ENCODE measurements around the gene ANK3. TPM values are rescaled to one million over a fixed set of nuclear protein-coding genes. Genes with fewer than 3 reads are reported as not detected.

The ANK3 gene
- total and polyA plus RNA-seq, 7 donors = 10.8 to 86.7 (median 42.5) TPM

GRCh38 chr10:59991117-59991516 lies 398.6 kb downstream of the ANK3 start:
- DNase-seq = no peak
- H3K9me3 ChIP-seq = no peaks in the 10 kb centered on the region
- no peak overlapping the region for H3K4me3 ChIP-seq
- peak overlapping the region in 2 of 4 donors; percentile 30 to 57 for H3K27ac ChIP-seq
- H3K4me1 ChIP-seq = peaks cover 0 to 13% (median 8%) of the 10 kb centered on the region in 4 donors
- H3K27me3 ChIP-seq = no peaks in the 10 kb centered on the region
- TF ChIP-seq POLR2A (IDR thresholded peaks at IDR 0.05) = no peak
- TF ChIP-seq, protein P1, sequence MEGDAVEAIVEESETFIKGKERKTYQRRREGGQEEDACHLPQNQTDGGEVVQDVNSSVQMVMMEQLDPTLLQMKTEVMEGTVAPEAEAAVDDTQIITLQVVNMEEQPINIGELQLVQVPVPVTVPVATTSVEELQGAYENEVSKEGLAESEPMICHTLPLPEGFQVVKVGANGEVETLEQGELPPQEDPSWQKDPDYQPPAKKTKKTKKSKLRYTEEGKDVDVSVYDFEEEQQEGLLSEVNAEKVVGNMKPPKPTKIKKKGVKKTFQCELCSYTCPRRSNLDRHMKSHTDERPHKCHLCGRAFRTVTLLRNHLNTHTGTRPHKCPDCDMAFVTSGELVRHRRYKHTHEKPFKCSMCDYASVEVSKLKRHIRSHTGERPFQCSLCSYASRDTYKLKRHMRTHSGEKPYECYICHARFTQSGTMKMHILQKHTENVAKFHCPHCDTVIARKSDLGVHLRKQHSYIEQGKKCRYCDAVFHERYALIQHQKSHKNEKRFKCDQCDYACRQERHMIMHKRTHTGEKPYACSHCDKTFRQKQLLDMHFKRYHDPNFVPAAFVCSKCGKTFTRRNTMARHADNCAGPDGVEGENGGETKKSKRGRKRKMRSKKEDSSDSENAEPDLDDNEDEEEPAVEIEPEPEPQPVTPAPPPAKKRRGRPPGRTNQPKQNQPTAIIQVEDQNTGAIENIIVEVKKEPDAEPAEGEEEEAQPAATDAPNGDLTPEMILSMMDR (IDR thresholded peaks at IDR 0.05) = no peak
- no peak for TF ChIP-seq EP300 (IDR thresholded peaks at IDR 0.05)
- no peak for TF ChIP-seq POLR2AphosphoS5 (IDR thresholded peaks at IDR 0.05)
- intact Hi-C loops (cut with DNase I) = no loop called here
- no peaks in the 10 kb centered on the region for H3K36me3 ChIP-seq

GRCh38 chr10:59985639-59986038 lies 404.0 kb downstream of the ANK3 start:
- intact Hi-C loops (cut with DNase I) = no loop called here
- TF ChIP-seq, protein P1 (IDR thresholded peaks at IDR 0.05) = no peak
- TF ChIP-seq POLR2AphosphoS5 (IDR thresholded peaks at IDR 0.05) (no peak), POLR2A (IDR thresholded peaks at IDR 0.05) (no peak), EP300 (IDR thresholded peaks at IDR 0.05) (no peak)
- no peaks in the 10 kb centered on the region for H3K36me3 ChIP-seq
- peaks cover 0 to 5% (median 1%) of the 10 kb centered on the region in 4 donors for H3K4me1 ChIP-seq
- no peak overlapping the region for H3K27ac ChIP-seq
- no peaks in the 10 kb centered on the region for H3K27me3 ChIP-seq
- no peak overlapping the region for H3K4me3 ChIP-seq
- H3K9me3 ChIP-seq = no peaks in the 10 kb centered on the region
- no peak for DNase-seq

DNA sequence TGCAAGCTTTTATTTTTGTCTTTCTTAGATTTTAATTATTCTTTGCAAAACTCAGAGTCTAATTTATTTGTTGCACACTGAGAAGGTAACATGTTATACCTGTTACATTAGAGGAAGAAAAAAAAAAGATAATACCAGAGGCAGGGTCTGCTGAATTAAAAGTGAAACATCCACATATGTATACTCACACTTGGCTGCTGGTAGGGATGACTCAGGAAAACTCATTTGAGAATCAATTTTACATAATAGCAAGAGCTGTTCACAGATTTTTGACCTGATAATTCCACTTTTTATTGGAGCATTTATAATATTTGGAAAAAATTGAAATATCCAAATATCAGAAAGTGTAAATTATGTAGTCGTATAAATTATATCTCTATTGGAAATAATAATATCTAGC lies 405.3 kb downstream of the ANK3 start:
- WGBS, 2 donors = 95 to 96% methylated on average over 1 of the region's 1 CpG
- Histone ChIP-seq H3K4me1 (peaks cover 0 to 5% (median 1%) of the 10 kb centered on the region in 4 donors), H3K27me3 (no peaks in the 10 kb centered on the region), H3K36me3 (no peaks in the 10 kb centered on the region), H3K9me3 (no peaks in the 10 kb centered on the region), H3K27ac (peak overlapping the region in 1 of 4 donors; percentile 42), H3K4me3 (no peak overlapping the region)
- no peak for DNase-seq
- intact Hi-C loops (cut with DNase I) = no loop called here
- no peak for TF ChIP-seq POLR2A (IDR thresholded peaks at IDR 0.05)

GRCh38 chr10:59980356-59980755 lies 409.3 kb downstream of the ANK3 start:
- Histone ChIP-seq H3K9me3 (peaks cover 6 to 9% (median 7%) of the 10 kb centered on the region in 4 donors), H3K4me1 (peaks cover 0 to 5% (median 1%) of the 10 kb centered on the region in 4 donors), H3K4me3 (no peak overlapping the region), H3K27me3 (no peaks in the 10 kb centered on the region), H3K36me3 (no peaks in the 10 kb centered on the region), H3K27ac (no peak overlapping the region)
- DNase-seq = no peak
- 85 to 94% methylated on average over 1 of the region's 1 CpG for WGBS, 2 donors
- intact Hi-C loops (cut with DNase I) = no loop called here
- no peak for TF ChIP-seq EP300 (IDR thresholded peaks at IDR 0.05)

DNA sequence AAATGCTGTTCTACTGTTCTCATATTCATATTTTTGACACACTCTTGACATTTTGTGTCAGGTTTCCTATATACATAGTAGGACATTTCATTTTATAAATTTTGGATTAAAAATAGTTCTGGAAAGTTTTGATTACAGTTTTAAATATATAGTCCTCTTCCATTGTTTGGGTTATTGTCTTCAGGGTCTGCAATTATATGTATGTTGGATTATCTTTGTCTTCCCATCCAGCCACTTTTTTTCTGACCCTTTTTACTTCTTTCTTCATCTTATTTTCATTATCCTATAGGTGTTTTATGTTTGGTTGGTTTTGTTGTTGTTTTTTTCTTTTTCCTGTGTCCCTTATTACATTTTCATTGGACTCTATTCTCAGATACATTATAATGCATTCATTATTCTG lies 412.2 kb downstream of the ANK3 start:
- no peaks in the 10 kb centered on the region for H3K4me1 ChIP-seq
- intact Hi-C loops (cut with DNase I) = no loop called here

GRCh38 chr10:59976909-59977308 lies 412.8 kb downstream of the ANK3 start:
- Histone ChIP-seq H3K36me3 (no peaks in the 10 kb centered on the region), H3K27ac (no peak overlapping the region), H3K9me3 (peaks cover 6 to 9% (median 7%) of the 10 kb centered on the region in 4 donors), H3K4me1 (peaks cover 0 to 3% (median under 1%) of the 10 kb centered on the region in 4 donors), H3K27me3 (no peaks in the 10 kb centered on the region), H3K4me3 (no peak overlapping the region)
- TF ChIP-seq POLR2AphosphoS5 (IDR thresholded peaks at IDR 0.05) (no peak), POLR2A (IDR thresholded peaks at IDR 0.05) (no peak), EP300 (IDR thresholded peaks at IDR 0.05) (no peak)
- TF ChIP-seq, protein P1 (IDR thresholded peaks at IDR 0.05) = no peak
- DNase-seq = no peak
- intact Hi-C loops (cut with DNase I) = no loop called here

More for the DNA sequence above, 412.2 kb downstream of the ANK3 start:
- H3K36me3 ChIP-seq = no peaks in the 10 kb centered on the region
- DNase-seq = no peak
- H3K27ac ChIP-seq = no peak overlapping the region
- H3K27me3 ChIP-seq = no peaks in the 10 kb centered on the region
- peaks cover 6 to 9% (median 7%) of the 10 kb centered on the region in 4 donors for H3K9me3 ChIP-seq
- H3K4me3 ChIP-seq = no peak overlapping the region
- TF ChIP-seq, protein P1 (IDR thresholded peaks at IDR 0.05) = no peak
- TF ChIP-seq POLR2AphosphoS5 (IDR thresholded peaks at IDR 0.05) (no peak), EP300 (IDR thresholded peaks at IDR 0.05) (no peak), POLR2A (IDR thresholded peaks at IDR 0.05) (no peak)

Data from sigmoid colon (tissue), 7 donors.